ENCODE measurements around the gene HIF1AN.

DNA sequence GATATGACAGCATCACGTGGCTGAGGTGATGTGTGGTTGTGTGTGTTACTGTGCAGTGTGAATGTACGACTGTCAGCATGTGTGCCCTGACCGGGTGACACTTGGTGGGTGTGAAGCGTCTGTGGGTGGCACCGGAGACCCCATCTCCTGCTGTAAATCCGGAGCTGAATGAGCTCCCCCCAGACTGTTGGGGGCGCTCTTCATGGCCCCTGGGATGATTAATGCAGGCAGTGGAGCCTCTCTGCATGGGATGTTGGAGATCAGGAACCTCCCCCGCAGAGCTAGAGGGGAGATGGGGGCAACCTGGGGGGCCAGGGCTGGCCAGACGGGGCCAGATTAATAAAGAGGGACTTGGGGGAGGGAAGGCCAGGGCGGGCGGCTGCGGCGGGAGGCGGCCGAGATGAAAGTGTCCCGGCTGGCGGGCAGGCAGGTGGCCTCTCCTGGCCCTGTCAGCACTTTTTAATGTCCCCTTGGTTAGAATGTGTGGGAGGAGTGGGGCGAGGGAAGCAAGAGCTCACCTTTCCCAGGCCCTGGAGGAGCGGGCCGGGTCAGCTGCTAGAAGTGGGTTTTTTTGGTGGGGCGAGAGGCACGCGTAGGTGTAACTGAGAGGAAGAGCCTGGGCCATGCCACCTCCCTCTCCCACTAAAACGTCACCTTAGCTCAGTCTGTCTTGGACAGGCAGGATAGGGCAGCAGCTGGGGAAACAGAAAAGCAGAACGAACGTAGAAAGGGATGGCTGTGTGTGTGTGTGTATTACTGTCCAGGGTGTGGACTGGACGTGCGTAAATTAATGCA is 34.1 kb downstream of the HIF1AN start:
- TF ChIP-seq, protein P1, sequence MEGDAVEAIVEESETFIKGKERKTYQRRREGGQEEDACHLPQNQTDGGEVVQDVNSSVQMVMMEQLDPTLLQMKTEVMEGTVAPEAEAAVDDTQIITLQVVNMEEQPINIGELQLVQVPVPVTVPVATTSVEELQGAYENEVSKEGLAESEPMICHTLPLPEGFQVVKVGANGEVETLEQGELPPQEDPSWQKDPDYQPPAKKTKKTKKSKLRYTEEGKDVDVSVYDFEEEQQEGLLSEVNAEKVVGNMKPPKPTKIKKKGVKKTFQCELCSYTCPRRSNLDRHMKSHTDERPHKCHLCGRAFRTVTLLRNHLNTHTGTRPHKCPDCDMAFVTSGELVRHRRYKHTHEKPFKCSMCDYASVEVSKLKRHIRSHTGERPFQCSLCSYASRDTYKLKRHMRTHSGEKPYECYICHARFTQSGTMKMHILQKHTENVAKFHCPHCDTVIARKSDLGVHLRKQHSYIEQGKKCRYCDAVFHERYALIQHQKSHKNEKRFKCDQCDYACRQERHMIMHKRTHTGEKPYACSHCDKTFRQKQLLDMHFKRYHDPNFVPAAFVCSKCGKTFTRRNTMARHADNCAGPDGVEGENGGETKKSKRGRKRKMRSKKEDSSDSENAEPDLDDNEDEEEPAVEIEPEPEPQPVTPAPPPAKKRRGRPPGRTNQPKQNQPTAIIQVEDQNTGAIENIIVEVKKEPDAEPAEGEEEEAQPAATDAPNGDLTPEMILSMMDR (IDR thresholded peaks at IDR 0.05; ENCODE audit: borderline replicate concordance, extremely low read depth, low read length, poor library complexity, severe bottlenecking): no peak
- no peak for TF ChIP-seq EZH2 (IDR thresholded peaks at IDR 0.05; ENCODE audit: borderline replicate concordance, low read depth, low read length, severe bottlenecking)

Measured in DND-41 (cell line).